IMR-90 (cell line): Measurements from ENCODE around the gene RNF138. TPM values are rescaled to one million over a fixed set of nuclear protein-coding genes. Genes with fewer than 3 reads are reported as not detected.

Experiments
- ATAC-seq: fragments of 200-7000 bp; cut with Tn5 transposase; 2 replicates; pipeline ENCODE4 v1.9.1; 2020; ENCODE audit warnings: low read depth, mild to moderate bottlenecking, moderate library complexity
- BruUV-seq: library from RNA; stranded (reverse); fragments of 400-500 nt; replicated peaks from 2 replicates; lab custom pipeline; 2021; lab: Mats Ljungman, UMichigan
- CTCF ChIA-PET: fragments of 300-600 bp; formaldehyde crosslinking; extraction: SDS; loops from one replicate; lab custom pipeline; 2021; ENCODE audit warnings: antibody characterized with exemption; lab: Yijun Ruan, JAX
- POLR2A ChIA-PET: fragments of 300-600 bp; sonication (Branson Sonifier 250); formaldehyde crosslinking; loops from one replicate; lab custom pipeline; 2022; ENCODE audit warnings: antibody characterized with exemption; ENCODE audit not compliant: unreplicated experiment; lab: Charles Lee
- DNase-seq: peaks from one replicate; pipeline ENCODE4 v3.0.0; 2013
- H2AFZ ChIP-seq: replicated peaks from 2 replicates; pipeline ENCODE3; 2013; ENCODE audit warnings: low read length, mild to moderate bottlenecking; ENCODE audit not compliant: poor library complexity
- H2AK5ac ChIP-seq: 2 replicates; pipeline ENCODE4 v1.6.1; 2013; ENCODE audit warnings: low read depth, low read length, inconsistent platforms
- H2AK9ac ChIP-seq: replicated peaks from 2 replicates; pipeline ENCODE3; 2013; ENCODE audit warnings: mild to moderate bottlenecking, low read depth, low read length, moderate library complexity; ENCODE audit not compliant: poor library complexity
- H2BK120ac ChIP-seq: 2 replicates; pipeline ENCODE4 v1.6.1; 2013; ENCODE audit warnings: low read depth, low read length, inconsistent platforms
- H2BK15ac ChIP-seq: 3 replicates; pipeline ENCODE4 v1.6.1; 2013; ENCODE audit warnings: low read depth, low read length, inconsistent platforms
- H2BK20ac ChIP-seq: 2 replicates; pipeline ENCODE4 v1.6.1; 2013; ENCODE audit warnings: low read depth, mild to moderate bottlenecking, inconsistent platforms, low read length, moderate library complexity
- H2BK5ac ChIP-seq: 2 replicates; pipeline ENCODE4 v1.6.1; 2013; ENCODE audit warnings: mild to moderate bottlenecking, low read depth, low read length, inconsistent platforms; ENCODE audit not compliant: poor library complexity, severe bottlenecking
- H3K14ac ChIP-seq: replicated peaks from 2 replicates; pipeline ENCODE4 v1.6.1; 2013; ENCODE audit warnings: low read depth, low read length, inconsistent platforms
- H3K18ac ChIP-seq: 2 replicates; pipeline ENCODE4 v1.6.1; 2013; ENCODE audit warnings: low read depth, low read length, control low read depth
- H3K23ac ChIP-seq: 2 replicates; pipeline ENCODE4 v1.6.1; 2013; ENCODE audit warnings: low read depth, low read length, inconsistent platforms
- H3K27ac ChIP-seq: 2 replicates; pipeline ENCODE4 v1.5.1; 2013; ENCODE audit warnings: mild to moderate bottlenecking, control low read depth, low read length; ENCODE audit not compliant: insufficient read depth
- H3K27me3 ChIP-seq: 2 replicates; pipeline ENCODE4 v1.6.1; 2013; ENCODE audit warnings: low read length; ENCODE audit not compliant: control insufficient read depth, insufficient read depth
- H3K36me3 ChIP-seq: 2 replicates; pipeline ENCODE4 v1.6.1; 2013; ENCODE audit warnings: low read length, mixed read lengths; ENCODE audit not compliant: control insufficient read depth, insufficient read depth
- H3K4ac ChIP-seq: 2 replicates; pipeline ENCODE4 v1.6.1; 2013; ENCODE audit warnings: low read depth, low read length, inconsistent platforms
- H3K4me1 ChIP-seq: 2 replicates; pipeline ENCODE4 v1.6.1; 2013; ENCODE audit warnings: low read length, mixed read lengths; ENCODE audit not compliant: control insufficient read depth, insufficient read depth
- H3K4me2 ChIP-seq: 2 replicates; pipeline ENCODE4 v1.6.1; 2013; ENCODE audit warnings: low read depth, mild to moderate bottlenecking, control low read depth, low read length, moderate library complexity
- H3K4me3 ChIP-seq: 2 replicates; pipeline ENCODE4 v1.5.1; 2013; ENCODE audit warnings: low read depth, mild to moderate bottlenecking, control low read depth, low read length, moderate library complexity; ENCODE audit not compliant: insufficient read depth
- H3K56ac ChIP-seq: 2 replicates; pipeline ENCODE4 v1.6.1; 2013; ENCODE audit warnings: low read length, inconsistent platforms; ENCODE audit not compliant: insufficient read depth; ENCODE audit errors: extremely low read depth
- H3K79me1 ChIP-seq, 2 experiments: 2 replicates each; pipeline ENCODE4 v1.6.1; 2013; ENCODE audit warnings: low read length in 2 of 2, inconsistent platforms in 1 of 2, low read depth in 1 of 2
- H3K9ac ChIP-seq: 2 replicates; pipeline ENCODE4 v1.6.1; 2013; ENCODE audit warnings: low read depth, low read length, control low read depth
- H3K9me1 ChIP-seq: 2 replicates; pipeline ENCODE4 v1.6.1; 2013; ENCODE audit warnings: low read length, inconsistent platforms; ENCODE audit not compliant: insufficient read depth
- H3K9me3 ChIP-seq: 2 replicates; pipeline ENCODE4 v1.6.1; 2013; ENCODE audit warnings: low read length; ENCODE audit not compliant: control insufficient read depth, insufficient read depth
- H4K20me1 ChIP-seq: 2 replicates; pipeline ENCODE4 v1.6.1; 2013; ENCODE audit warnings: low read length, inconsistent platforms; ENCODE audit not compliant: insufficient read depth
- H4K5ac ChIP-seq: 2 replicates; pipeline ENCODE4 v1.6.1; 2013; ENCODE audit warnings: mild to moderate bottlenecking, low read depth, low read length, control low read depth
- H4K8ac ChIP-seq, 2 experiments: 2 replicates each; pipeline ENCODE4 v1.6.1; 2013; ENCODE audit warnings: low read depth in 2 of 2, low read length in 2 of 2, control low read depth in 1 of 2, inconsistent platforms in 1 of 2
- H4K91ac ChIP-seq: 2 replicates; pipeline ENCODE4 v1.6.1; 2013; ENCODE audit warnings: low read depth, low read length, inconsistent platforms; ENCODE audit not compliant: insufficient read depth
- CEBPB ChIP-seq: IDR thresholded peaks from 2 replicates; pipeline ENCODE4 v1.6.1; 2012; ENCODE audit warnings: low read depth, low read length, improper control_type of control experiment
- CHD1 ChIP-seq: IDR thresholded peaks from 2 replicates; pipeline ENCODE4 v1.6.1; 2012; ENCODE audit warnings: low read depth, low read length, improper control_type of control experiment
- FOS ChIP-seq: fragments of 150-350 bp; IDR thresholded peaks from 2 replicates; pipeline ENCODE4 v1.6.1; 2016; ENCODE audit warnings: low read depth, low read length
- MAFK ChIP-seq: IDR thresholded peaks from 2 replicates; pipeline ENCODE4 v1.6.1; 2012; ENCODE audit warnings: low read depth, low read length, improper control_type of control experiment
- MAZ ChIP-seq: IDR thresholded peaks from 2 replicates; pipeline ENCODE4 v1.6.1; 2012; ENCODE audit warnings: low read depth, mild to moderate bottlenecking, low read length, improper control_type of control experiment, moderate library complexity, borderline replicate concordance
- MXI1 ChIP-seq: IDR thresholded peaks from 2 replicates; pipeline ENCODE4 v1.6.1; 2012; ENCODE audit warnings: low read depth, mild to moderate bottlenecking, low read length, moderate library complexity, borderline replicate concordance
- NFE2L2 ChIP-seq: fragments of 150-350 bp; IDR thresholded peaks from 2 replicates; pipeline ENCODE4 v1.6.1; 2016; ENCODE audit warnings: low read depth, mild to moderate bottlenecking, low read length
- POLR2A ChIP-seq: IDR thresholded peaks from 2 replicates; pipeline ENCODE4 v1.6.1; 2012; ENCODE audit warnings: mild to moderate bottlenecking, low read depth, low read length
- RAD21 ChIP-seq: IDR thresholded peaks from 2 replicates; pipeline ENCODE4 v1.6.1; 2012; ENCODE audit warnings: low read length, improper control_type of control experiment
- RFX5 ChIP-seq: IDR thresholded peaks from 2 replicates; pipeline ENCODE4 v1.8.0; 2012; ENCODE audit warnings: low read depth, mild to moderate bottlenecking, low read length, moderate library complexity
- WGBS, 2 experiments: methylation state at CpG; one replicate each; pipeline versions ENCODE4 v1.1.5 to v1.1.7; 2013; ENCODE audit warnings: missing lambda C conversion rate in 2 of 2; ENCODE audit not compliant: insufficient read length in 1 of 2; ENCODE audit errors: extremely low coverage in 2 of 2; 5-methylcytosine and 5-hydroxymethylcytosine counted together
- dilution Hi-C: fragments of 300-500 bp; cut with HindIII; formaldehyde crosslinking; loops from one replicate; pipeline ENCODE4 v1.14.3; 2018; ENCODE audit warnings: low sequenced_read_pairs; ENCODE audit not compliant: unreplicated experiment
- in situ Hi-C: fragments of 300-500 bp; cut with MboI; formaldehyde crosslinking; loops from 3 replicates; pipeline ENCODE4 v1.14.3; 2019; ENCODE audit warnings: low sequenced_read_pairs, inconsistent platforms, mixed read lengths
- intact Hi-C: fragments of 100-400 bp; cut with micrococcal nuclease; formaldehyde crosslinking; loops from 2 replicates; pipeline ENCODE4 v1.10.0; 2022
- polyA plus RNA-seq, 3 experiments: library from polyadenylated mRNA; depleted of rRNA; stranded (reverse); fragments of >200 nt; gene quantifications; 2 replicates each; pipeline ENCODE4 v1.2.3, GENCODE V29; 2012; ENCODE audit warnings: low replicate concordance in 1 of 3
- total RNA-seq: library from RNA; depleted of rRNA; stranded (reverse); fragments of >200 nt; gene quantifications from 2 replicates; pipeline ENCODE4 v1.2.3, GENCODE V29; 2012
- TF ChIP-seq, protein P1 (sequence below): conservative IDR thresholded peaks from 2 replicates; pipeline ENCODE4 v1.5.1; 2012; ENCODE audit warnings: mild to moderate bottlenecking, low read depth, low read length, improper control_type of control experiment
- TF ChIP-seq, protein P2 (sequence below): fragments of 150-350 bp; IDR thresholded peaks from 2 replicates; pipeline ENCODE4 v1.6.1; 2016; ENCODE audit warnings: low read depth, mild to moderate bottlenecking, low read length, moderate library complexity, borderline replicate concordance

RNF138 gene
- total and polyA plus RNA-seq, 2 of the 4 experiments (the other 2 are of a cell fraction): 18.1 to 36.0 TPM

DNA sequence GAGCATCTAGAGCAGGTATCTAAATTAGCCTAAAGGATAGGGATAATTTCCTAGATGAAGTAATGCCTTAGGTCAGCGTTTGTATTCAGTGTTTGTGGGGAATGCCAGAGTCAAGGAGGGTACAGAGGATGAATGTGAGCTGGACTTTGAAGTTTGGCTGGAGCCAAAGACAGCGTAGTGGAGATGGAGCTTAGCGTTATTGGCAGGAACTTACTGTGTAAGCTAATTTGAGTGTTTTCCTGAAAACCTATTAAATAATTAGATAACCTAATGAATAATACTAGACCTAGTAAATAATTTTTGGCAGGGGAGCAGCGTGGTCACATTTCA, 4.2 kb downstream of the RNF138 start:
- H2BK5ac ChIP-seq: no peak overlapping the region
- no peak overlapping the region for H3K27ac ChIP-seq
- H3K9me1 ChIP-seq: peaks cover 2% of the 10 kb centered on the region; the same call in 1 of the 2 replicates
- intact Hi-C loops (loop anchor here (10.0 kb wide), 1 partner anchor 289 kb away; no protein-coding TSS in a partner anchor), dilution Hi-C loops (no loop called here), in situ Hi-C loops (no loop called here)
- H3K4ac ChIP-seq: no peak overlapping the region
- H3K4me2 ChIP-seq: no peak overlapping the region
- no TSS peak for BruUV-seq
- peaks cover 10% of the 10 kb centered on the region for H4K20me1 ChIP-seq
- no peak overlapping the region for H2AK5ac ChIP-seq
- no peak overlapping the region for H3K18ac ChIP-seq
- no peak overlapping the region for H2AFZ ChIP-seq
- no CpG with 5 or more reads among the region's 4 CpGs for WGBS, 2 experiments
- TF ChIP-seq CHD1 (no peak), FOS (no peak), CEBPB (no peak), RFX5 (no peak), POLR2A (no peak), MXI1 (no peak), MAFK (no peak), NFE2L2 (no peak), MAZ (no peak), RAD21 (no peak)
- TF ChIP-seq, protein P1, sequence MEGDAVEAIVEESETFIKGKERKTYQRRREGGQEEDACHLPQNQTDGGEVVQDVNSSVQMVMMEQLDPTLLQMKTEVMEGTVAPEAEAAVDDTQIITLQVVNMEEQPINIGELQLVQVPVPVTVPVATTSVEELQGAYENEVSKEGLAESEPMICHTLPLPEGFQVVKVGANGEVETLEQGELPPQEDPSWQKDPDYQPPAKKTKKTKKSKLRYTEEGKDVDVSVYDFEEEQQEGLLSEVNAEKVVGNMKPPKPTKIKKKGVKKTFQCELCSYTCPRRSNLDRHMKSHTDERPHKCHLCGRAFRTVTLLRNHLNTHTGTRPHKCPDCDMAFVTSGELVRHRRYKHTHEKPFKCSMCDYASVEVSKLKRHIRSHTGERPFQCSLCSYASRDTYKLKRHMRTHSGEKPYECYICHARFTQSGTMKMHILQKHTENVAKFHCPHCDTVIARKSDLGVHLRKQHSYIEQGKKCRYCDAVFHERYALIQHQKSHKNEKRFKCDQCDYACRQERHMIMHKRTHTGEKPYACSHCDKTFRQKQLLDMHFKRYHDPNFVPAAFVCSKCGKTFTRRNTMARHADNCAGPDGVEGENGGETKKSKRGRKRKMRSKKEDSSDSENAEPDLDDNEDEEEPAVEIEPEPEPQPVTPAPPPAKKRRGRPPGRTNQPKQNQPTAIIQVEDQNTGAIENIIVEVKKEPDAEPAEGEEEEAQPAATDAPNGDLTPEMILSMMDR: no peak
- TF ChIP-seq, protein P2, sequence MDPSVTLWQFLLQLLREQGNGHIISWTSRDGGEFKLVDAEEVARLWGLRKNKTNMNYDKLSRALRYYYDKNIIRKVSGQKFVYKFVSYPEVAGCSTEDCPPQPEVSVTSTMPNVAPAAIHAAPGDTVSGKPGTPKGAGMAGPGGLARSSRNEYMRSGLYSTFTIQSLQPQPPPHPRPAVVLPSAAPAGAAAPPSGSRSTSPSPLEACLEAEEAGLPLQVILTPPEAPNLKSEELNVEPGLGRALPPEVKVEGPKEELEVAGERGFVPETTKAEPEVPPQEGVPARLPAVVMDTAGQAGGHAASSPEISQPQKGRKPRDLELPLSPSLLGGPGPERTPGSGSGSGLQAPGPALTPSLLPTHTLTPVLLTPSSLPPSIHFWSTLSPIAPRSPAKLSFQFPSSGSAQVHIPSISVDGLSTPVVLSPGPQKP: no peak
- peaks cover 2% of the 10 kb centered on the region; the same call in 1 of the 2 replicates for H3K36me3 ChIP-seq
- H2BK20ac ChIP-seq: no peak overlapping the region
- H4K5ac ChIP-seq: no peak overlapping the region
- no peak overlapping the region for H3K9ac ChIP-seq
- ATAC-seq (no peak), DNase-seq (no peak)
- no peaks in the 10 kb centered on the region for H3K4me1 ChIP-seq
- H4K91ac ChIP-seq: no peak overlapping the region
- H2BK15ac ChIP-seq: no peak overlapping the region
- no peaks in the 10 kb centered on the region for H3K27me3 ChIP-seq
- H3K9me3 ChIP-seq: no peaks in the 10 kb centered on the region
- no peak overlapping the region for H3K14ac ChIP-seq
- H3K56ac ChIP-seq: no peak overlapping the region
- H3K23ac ChIP-seq: no peak overlapping the region
- ChIA-PET CTCF (no interaction called here), POLR2A (no interaction called here)
- H3K79me1 ChIP-seq: peaks cover 0 to 23% of the 10 kb centered on the region in 2 experiments; a peak in 3 of 4 replicates
- H3K4me3 ChIP-seq: no peak overlapping the region
- no peak overlapping the region for H2AK9ac ChIP-seq
- H2BK120ac ChIP-seq: no peak overlapping the region
- H4K8ac ChIP-seq: no peak overlapping the region
